Kidney capillary endothelial cell (primary cell): ENCODE measurements around the gene FURIN.
A peak's percentile ranks its signal among the peaks of the same experiment; 100 is the strongest.
"Not testable (repeated sequence)": the region's sequence is repeated elsewhere in the genome, so short reads cannot be mapped to it uniquely, and the experiment has no call there.

Source experiments
- DNase-seq: peaks from one replicate; pipeline ENCODE4 v3.0.0-alpha.2; 2018; ENCODE audit warnings: low spot score

The FURIN gene

DNA sequence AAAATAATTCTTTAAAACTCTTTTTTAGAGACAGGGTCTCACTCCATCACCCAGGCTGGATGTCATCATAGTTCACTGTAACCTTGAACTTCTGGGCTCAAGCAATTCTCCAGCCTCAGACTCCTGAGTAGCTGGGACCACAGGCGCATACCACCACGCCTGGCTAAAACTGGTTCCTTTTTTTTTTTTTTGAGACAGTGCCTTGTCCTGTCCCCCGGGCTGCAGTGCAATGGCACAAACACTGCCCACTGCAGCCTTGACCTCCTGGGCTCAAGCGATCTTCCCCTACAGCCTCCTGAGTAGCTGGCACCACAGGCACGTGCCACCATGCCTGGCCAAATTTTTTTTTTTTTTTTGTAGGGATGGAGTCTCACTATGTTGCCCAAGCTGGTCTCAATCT, 23.7 kb upstream of the FURIN start:
- DNase-seq: no peak

DNA sequence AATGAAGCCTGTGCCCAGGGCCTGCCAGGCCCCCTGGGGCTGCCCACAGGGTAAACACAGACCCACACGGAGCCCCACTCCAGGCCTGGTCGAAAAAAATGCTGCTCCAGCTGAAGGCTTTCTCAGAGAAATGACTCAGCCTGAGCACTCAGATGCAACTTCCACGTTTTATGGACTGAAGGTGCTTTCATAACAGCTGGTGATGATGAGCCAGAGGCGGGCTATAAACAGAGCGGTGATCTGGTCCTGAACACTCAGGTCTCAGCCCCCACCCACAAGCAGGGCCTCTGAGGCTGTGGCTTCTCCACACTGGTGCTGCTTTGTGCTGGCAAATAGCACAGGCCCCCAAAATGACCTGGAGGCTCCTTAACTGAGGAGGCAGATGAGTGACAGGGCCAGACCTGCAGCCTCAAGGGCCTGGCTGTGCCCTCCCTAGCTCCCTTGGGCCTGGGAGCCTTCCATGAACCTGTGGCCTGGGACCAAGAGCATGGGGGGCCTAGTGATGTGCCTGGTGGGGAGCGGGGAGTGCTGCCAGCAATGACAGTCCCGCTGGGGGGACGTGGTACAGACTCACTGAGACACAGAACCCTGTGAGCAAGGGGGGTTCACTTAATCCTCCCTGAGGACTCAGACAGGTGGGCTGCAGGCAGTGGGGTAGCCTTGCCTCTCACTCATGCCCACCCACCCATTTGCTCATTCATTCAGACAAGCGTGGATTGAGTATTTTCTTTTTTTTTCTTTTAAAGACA, 23.0 kb upstream of the FURIN start:
- DNase-seq: peak; percentile 53

DNA sequence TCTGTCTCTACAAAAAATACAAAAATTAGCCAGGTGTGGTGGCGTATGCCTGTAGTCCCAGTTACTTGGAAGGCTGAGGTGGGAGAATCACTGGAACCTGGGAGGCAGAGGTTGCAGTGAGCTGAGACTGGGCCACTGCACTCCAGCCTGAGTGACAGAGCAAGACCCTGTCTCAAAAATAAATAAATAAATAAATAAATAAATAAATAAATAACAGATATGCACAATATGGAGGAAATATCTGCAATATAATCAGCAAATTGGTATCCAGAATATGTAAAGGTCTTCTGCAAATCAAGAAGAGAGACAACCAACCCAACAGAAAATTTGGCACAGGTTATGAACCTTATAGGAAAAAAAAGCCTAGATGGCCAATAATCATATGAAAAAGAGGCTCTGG, 19.0 kb upstream of the FURIN start:
- not testable (repeated sequence) for DNase-seq

DNA sequence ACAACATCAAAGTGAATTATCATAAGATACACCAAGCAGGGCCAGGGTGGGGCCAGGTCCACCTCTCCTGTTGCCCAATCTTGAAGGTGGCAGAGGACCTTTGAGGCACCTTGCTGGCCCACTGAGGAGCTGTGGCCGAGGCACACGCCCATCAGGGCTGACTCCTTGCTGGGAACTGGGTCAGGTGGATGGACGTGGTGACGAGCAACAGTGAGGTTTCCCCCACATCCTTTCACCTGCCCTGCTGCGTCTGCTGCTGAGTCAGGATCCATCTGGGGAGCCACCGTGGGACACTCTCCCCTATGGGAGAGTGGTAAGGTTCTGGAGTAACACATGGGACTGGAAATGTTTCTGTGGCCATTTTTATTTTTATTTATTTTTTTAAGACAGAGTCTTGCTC, 17.3 kb upstream of the FURIN start:
- no peak for DNase-seq

DNA sequence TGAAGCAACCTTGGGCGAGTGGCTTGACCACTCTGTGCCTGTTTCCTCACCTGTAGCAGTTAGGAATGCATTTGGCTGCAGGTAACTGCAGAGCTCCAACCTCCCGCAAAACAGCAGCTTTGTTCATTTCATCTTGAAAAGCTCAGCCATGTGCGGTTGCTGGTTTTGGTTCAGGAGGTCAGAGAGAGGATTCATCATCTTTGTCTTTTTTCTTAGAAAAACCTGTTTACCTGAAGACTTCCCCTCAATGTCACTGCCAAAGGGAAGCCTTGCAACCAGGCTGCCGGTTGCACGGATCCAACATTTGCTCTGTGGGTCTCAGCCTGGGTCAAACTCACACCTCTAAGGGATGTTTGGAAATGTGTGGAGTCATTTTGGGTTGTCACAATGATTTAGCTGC, 16.4 kb upstream of the FURIN start:
- DNase-seq: no peak

DNA sequence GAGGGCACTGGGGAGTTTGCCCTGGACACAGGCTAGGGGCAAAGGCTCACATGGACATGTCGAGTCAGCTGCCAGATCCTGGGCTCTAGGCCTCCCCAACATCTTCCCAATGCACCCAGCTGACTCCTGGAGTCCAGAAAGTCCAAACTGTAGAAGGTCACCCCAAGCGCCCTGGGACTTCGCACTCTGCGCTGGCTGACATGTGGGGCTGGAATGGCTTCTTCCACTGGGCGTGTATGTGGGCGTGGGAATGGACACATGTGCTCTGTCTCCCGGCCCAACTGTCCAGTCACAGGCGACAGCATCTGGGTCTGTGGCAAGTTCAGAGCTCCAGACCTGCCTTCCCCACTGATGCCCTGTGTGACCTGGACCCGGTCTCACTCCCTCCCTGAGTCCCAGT, 13.2 kb upstream of the FURIN start:
- DNase-seq: no peak

DNA sequence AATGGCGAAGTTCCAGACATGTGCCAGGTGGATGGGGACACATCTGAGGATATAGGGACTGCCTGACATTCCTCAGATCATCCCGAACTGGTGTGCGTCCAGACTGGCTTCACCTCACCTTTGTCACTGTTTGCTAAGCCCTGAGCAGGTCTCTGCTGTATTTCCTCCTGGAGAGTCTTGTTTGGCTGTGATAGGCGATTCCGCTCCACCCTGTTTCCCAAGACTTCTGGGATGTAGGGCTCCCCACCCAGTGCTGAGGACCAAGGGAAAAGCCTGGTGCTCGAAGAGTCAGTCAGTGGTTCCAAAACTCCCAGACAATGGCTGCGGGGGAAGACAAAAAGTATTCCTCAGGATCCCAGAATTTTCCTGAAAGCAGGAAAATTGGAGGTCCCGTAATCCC, 11.1 kb upstream of the FURIN start:
- no peak for DNase-seq

DNA sequence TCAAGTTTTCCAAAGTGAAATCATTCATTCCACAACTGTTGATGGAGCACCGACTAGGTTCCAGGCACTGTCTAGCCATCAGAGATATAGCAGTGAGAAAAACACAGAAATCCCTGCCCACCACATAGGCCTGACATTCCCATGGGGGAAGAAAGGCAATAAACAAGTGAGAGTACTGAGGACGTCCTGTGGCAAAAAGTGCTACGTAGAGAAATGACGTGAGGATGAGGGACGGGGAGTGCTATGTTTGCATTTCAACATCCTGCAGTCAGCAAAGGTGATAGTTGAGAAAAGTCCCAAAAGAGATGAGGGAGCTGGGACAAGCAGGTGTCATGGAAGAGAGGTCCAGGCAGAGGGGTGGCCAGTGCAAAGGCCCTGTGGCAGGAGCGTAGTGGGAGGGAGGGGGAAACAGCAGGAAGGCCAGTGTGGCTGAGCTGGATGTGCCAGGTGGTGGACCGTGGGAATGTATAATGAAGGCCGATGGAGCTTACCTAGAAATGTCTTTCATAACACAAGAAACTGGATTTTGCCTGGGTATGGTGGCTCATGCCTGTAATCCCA, 10.4 kb upstream of the FURIN start:
- no peak for DNase-seq

DNA sequence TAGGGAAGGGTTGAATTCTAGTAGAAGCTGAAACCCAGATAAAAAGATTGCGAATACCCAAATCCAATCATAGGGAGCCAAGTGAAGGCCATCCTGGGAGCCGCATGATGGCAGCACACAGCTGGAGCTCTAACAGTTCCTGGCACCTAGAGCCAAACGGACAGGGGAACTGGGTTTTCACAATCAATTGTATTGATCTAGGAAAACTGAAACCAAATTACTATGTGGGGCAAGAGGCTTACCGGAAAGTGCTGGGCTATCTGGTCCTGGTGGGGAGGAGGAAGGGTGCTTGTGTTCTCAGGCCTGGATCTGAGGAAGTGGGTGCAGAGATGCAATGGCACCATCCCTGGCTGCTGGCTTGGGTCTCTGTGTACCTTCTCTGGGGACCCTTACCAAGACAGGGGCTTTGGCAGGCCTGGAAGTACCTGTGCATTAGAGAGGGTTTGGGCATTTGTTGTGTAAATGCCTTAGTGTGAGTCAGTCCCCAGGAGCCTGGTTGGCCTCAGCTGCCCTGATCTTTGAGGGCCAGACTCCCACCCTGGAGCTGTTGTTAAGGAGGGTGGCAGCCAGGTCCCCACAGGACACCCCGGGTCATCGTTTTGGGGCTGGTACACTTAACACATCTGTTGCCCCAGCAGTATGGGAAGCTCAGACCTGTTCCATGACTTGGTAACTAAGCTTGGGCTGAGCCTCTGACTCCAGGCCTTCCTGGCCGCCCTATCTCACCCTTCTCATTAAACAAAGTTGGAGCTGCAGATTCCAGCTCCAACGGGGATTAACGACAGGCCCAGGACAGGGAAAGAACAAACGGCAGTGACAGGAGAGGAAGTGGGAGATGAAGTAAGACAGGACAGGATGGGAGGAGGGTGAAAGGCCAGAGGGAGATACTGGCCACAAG, 8.9 kb upstream of the FURIN start:
- DNase-seq: no peak

DNA sequence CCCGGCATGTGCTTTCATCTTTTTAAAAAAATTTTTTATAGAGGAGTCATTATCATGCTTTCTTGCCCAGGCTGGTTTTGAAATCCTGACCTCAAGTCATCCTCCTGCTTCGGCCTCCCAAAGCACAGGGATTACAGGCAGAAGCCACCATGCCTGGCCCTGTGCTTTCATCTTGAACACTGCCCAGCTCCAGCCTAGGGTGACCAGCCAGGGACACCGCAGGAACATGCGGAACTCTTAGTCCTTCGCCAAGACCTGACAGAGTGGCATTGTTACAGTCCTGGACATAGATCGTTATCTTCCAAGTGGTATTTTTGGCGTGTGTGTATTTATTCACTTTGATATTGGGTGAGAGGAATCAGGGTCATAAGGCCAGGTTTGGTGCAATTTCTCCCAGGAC, 7.9 kb upstream of the FURIN start:
- DNase-seq: no peak

DNA sequence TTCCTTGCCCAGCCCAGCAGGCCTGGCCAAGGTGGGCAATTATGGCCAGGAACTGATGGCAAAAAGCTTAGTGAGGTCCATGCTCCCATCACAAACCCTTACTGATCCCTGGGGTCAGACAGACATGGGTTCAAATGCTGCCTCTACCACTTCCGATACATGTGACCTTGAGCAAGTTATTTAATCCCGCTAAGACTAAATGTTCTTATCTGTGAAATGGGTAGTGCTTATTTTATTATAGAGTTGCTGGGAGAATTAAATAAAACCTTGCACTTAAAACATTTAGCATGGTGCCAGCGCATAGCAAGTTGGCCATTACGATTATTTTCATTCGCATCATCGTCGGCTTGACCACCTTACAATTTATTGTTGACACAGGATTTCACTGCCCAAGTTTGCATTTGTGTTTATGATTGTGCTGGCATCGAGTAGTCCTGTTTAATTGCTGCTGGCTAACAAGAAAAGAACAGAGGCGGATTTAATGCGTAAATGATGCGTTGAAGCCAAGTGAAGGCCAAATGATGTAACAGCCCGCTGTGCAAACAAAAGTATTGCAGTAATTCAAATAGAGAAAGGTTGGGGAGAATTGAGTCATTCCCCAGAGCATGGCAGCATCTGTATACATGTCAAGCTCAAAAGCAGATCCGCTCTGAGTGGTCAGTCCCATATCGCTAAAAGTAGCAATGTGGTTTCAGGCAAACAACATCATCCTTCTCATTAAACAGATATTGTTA, 7.3 kb upstream of the FURIN start:
- DNase-seq: no peak

DNA sequence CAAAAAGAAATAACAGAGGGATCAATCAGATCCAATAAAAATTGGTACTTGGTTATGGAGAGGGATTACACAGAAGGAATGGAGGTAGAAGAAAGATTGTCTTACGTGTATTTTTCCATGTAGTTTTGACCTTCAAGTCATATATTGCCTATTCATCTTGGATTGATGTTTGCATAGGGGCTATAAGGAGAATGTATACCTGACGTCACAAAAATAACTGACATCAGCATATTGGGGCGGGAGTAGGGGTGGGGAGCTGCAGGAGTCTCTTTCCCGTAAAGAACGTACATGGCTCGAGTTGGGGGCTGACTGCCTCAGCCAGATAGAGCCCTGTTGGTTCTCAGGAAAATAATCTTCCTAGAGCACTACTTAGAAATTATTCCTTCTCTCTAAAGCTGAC, 5.9 kb upstream of the FURIN start:
- no peak for DNase-seq

DNA sequence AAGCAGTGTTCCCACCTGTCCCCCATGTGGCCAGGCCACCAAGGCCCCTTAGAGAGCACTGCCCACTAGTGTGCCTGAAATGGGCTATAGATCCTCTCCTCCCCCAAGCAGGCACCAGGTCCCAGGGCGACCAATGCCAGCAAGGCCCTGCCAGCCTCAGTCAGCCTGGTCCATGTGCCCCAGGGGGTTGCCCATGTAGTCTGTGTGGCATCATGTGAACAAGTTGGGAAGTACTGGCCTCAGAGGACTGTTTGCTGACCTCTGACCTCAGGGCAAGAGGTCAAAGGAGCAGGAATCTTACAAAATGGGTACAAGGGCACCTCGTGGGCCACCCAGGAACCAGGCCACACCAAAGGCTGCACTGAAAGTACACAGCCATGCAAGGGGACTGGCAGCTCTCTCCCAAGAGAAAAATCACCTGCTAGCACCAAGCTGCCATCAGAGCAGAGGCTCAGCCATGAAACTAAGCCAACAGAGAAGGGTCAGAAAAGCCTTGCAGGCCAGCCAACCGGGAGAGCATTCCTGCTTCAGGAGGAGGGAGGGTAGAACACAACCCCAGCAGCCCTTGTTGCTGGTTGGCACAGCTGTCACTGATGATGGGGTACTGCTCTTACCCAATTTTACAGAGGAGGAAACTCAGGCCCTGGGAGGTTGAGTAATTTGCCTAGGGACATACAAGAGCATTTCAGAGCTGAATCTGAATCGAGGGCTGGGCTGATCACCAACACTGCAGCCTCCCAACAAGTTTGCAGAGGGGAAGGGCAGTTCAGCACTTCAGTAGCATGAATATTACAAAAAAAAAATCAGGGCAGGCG, 5.2 kb upstream of the FURIN start:
- no peak for DNase-seq

DNA sequence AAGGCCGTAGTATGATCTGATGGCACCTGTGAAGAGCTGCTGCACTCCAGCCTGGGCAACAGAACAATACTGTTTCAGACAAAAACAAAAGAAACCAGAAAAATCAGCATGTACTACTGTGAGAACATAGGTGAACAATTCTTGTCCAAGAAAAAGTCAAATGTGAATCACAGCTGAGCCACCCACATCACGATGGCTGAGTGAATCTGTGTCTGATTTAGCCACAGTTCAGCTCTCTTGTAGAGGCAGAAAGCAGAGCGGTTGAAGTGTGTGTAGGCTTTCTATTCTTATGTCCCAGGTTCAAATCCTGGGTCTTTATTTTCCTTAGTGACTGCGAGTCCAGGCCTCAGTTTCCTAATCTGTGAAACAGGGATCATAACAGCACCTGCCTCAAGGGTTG, 4.4 kb upstream of the FURIN start:
- no peak for DNase-seq

DNA sequence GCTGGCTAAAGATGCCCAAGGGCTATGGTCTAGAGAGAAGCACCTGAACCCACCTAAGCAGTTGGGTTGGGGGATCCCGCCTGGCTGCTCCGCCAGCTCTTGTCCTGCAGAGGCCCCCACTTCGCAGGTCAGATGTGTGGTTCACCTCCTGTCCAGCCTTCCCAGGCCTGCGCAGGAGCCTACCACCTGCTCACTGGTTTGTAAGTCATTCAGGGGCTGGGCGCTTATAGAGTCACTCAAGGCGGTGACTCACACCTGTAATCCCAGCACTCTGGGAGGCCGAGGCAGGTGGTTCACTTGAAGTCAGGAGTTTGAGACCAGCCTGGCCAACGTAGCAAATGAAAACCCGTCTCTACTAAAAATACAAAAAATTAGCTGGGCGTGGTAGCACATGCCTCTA, 3.9 kb upstream of the FURIN start:
- DNase-seq: no peak

DNA sequence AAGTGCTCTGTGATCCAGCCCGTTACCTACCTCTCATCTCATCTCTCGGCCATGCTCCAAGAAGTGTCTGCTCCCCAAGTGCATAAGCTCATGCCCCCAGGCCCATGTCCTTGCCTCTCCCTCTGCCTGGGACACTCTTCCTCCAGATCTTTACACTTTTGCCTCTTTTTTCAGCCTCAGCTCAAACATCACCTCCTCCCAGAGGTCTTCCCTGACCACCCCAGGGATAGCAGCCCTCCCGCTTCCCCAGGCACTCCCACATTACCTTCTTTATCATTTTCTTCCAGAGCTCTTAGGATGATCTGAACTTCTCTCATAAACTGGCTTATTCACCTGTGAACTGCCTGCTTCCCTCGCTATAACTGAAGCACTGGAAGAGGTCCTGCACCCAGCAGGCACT, 2.7 kb upstream of the FURIN start:
- DNase-seq: no peak

DNA sequence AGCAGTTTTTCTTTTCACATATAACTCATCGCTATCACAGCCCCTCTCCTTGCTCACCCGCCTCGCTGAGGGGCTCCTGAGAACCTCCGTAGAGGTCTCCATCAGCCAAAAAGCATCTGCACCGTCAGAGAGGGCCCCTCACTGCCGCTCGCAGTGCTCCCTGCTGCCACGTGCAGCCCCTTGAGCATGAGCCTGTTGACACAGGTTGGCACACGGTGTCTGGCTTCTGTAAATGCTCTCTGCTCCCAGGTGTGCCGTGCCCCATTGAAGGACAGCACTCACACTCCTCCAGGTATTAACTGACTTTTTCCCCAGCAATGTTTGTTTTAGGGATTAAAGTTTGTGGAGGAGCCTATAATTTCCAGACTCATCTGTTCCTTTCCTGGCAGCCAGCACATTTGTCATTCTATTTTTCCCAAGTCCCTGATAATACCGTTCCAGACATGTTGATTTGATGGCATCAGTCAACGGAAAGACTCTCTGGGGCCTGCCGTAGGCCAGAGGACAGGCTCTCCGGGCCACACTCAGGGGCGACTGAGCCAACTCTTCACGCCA, 2.1 kb upstream of the FURIN start:
- DNase-seq: no peak

DNA sequence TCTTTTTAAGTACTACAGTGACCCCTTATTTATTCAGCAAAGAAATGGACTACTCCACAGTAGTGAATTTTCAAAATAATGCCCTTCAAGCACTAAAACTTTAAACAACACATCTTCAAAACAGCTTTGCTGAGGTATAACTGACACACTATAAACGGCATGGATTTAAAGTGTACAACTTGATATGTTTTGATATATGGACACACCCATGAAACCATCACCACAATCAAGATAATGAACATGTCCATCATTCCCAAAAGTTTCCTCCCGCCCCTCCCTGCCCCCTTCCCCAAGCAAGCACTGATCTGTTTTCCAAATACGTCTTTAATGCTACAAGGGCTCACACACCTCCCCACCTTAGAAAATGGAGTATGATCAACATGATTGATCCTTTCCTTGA, 1.6 kb upstream of the FURIN start:
- no peak for DNase-seq

DNA sequence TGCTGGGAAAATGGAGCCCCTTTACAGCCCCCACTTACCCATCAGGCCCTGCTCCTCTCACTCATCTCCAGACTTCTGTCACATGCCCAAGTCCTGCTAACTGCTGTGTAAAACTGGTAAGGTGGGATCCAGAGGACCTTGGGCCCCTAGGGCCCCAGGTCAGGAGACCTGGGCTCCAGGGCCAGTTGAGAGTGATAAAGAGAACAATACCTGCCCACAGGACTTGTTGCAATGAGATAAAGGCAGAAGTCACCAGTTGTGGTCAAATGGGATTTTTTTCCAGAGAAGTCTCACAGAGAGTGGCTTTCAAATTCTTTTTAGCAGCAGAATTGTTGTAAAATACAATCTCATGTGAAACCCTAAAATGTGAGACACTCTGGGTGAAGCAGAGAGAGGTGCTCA, 753 bp downstream of the FURIN start:
- DNase-seq: no peak

DNA sequence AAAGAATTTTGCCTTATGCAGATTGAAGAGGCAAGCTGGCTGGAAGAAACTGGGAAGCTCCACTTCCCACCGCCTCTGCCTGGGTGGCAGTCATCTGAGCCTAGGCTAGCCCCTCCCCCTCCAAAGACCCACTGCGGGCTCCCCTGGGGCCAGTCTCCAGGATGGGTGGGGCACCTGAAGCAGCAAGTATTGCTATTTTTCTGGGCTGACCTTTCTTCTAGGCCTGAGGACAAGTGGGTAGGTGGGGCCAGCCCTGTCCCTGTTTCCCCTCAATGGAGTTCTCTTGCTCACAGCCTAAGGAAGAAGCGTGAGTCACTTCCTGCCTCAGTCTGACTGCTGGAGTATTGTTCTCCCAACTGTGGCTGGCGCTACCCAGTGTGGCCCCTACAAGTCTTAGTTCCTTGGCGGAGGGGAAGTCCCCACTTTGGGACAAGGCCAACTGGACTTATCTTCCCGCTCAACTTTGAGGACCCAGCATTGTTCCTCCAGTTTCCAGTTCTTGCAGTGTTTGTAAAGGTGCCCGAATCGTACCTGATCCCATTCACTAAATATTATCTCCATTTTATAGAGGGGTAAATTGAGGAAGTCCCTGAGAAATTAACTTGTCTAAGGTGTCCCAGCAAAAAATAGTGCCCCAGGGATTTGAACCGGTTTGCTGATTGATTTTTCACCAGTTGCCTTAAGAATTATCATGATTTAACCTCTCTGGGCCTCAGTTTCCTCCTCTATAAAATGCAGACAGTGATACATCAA, 1.4 kb downstream of the FURIN start:
- DNase-seq: peak; percentile 99
